NCI-H1092 (cell line): ENCODE data around the gene CSMD2.

ENCODE experiments used
- DNase-seq: peaks from one replicate; lab custom pipeline; 2025; lab: John Stamatoyannopoulos, UW

Gene CSMD2

DNA sequence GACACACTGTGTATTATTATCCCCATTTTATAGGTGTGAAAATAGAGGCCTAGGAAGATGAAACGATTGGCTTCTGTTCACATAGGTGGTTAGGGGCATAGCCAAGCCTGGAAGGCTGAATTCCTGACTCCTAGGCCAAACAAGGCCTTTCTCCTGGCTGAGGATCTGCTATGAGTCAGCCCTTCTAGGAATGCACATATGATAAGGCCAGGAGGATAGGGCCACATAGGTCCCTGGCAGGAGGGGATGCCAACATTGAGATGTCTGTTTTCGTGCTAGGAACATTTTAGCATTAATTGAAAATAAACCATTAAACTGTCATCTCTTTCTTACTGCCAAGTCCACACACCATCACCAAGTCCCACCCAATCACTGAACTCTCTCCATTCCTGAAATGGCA is 9.2 kb downstream of the CSMD2 start:
- no peak for DNase-seq

GRCh38 chr1:34153246-34153645 is 11.8 kb downstream of the CSMD2 start:
- DNase-seq = no peak

DNA sequence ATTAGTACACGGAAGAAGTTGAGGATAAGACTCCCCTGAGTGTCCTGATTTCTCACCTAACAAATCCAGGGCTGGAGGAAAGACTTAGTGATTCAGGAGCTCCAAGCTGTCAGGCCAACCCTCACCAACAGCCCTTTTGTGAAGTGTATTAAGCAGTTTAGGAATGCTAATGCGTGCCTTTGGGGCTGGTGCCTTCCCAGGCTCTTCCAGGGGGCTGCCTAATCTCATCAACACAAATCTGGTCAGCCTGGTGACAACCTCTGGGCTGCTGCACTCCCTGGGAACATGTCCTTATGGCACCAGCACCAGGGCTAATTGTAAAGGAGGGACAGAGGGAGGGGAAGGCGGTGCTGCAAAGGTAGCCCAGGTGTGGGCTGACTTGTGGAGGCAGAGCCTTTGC is 15.5 kb downstream of the CSMD2 start:
- no peak for DNase-seq

- DNase-seq = no peak
Measured at GRCh38 chr1:34147301-34147700, 17.7 kb downstream of the CSMD2 start.

- DNase-seq = no peak
Measured at GRCh38 chr1:34144766-34145165, 20.3 kb downstream of the CSMD2 start.

- DNase-seq = no peak
Measured at GRCh38 chr1:34143975-34144374, 21.1 kb downstream of the CSMD2 start.

- no peak for DNase-seq
Measured at GRCh38 chr1:34140011-34140676, 24.9 kb downstream of the CSMD2 start.

DNA sequence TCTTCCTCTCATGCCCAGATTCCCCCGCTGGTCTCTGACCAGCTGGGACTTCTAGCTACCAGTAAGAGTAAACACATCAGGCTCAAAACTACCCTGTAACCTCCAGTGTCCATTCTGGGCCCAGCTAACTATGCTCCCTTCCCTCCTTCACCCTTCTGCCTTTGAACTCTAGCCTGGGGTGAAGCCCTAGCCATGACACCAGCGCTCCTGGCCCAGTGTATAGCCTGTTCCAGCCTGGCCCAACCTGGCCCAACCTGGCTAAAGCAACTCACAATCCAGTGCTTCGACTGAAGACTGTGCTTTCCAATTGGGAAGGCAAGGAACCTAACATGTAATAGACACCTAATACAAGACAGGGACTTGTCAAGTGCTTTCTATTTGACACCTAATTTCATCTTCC is 27.6 kb downstream of the CSMD2 start:
- DNase-seq = no peak

DNA sequence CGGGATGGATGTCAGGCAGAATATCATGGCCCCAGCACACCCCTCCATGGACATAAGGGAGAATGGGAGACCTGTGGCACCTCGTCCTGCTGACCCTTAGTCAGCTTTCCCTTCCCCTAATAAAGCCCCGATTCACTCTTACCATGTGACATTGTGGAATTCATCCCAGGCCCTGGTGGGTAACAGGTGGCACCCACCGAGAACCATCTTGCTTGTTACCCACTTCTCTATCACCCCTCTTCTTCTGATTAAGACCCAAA is 32.9 kb downstream of the CSMD2 start:
- no peak for DNase-seq

DNA sequence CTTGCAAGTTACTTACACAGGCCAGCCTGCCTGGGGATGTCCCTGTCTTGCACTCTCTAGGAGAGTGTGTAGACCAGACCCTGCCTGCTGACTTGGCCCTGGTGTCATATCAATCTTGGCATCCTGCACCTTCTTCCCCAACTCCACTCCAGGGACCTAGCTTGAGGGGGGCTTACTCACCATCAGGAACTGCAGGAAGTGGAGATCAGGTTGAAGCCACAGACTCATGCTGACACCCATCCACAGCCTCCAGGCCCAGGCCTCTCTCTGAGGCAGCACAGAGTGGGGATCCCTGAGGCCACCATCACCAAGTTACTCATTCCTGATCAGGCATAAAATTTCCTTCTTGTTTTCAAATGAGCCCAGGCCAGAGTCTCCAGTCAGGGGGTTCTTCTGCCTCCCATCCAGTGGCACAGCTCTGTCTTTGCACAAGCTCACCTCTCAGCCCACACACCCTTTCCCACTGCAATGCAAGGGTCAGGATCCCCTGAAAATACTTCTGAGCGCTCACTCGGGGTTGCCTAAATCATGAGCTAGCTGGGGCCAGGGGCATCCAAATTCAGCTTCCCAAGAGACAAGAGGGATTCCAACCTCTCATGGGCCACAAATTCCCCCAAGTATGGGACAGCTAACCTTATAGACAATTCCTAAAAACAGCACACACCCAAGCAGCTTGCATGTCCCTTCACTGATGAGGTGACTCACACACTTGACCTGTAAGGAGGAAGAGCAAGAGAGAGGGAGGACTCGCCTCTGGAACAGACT is 33.5 kb downstream of the CSMD2 start:
- DNase-seq = no peak

GRCh38 chr1:34130306-34130705 is 34.7 kb downstream of the CSMD2 start:
- no peak for DNase-seq

DNA sequence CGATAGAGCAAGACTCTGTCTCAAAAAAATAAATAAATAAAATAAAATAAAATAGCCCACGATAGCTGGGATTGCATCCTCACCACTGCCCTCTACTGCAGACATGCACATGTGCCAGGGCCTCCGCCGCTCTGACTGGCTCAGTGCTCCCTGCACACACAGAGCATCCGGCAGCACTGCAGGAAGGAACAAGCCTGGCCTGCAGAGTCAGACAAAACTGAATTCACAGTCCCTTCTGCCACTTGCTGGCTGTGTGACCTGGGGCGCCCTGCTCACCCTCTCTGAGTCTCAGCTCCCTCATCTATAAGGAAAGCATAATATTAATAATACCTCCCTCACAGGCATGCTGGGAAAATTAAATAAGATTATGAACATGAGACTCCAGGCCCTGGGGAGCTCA is 35.4 kb downstream of the CSMD2 start:
- DNase-seq = no peak

- DNase-seq = no peak
Measured at GRCh38 chr1:34128186-34128889, 36.7 kb downstream of the CSMD2 start.

GRCh38 chr1:34127006-34128000 is 37.7 kb downstream of the CSMD2 start:
- no peak for DNase-seq

GRCh38 chr1:34126486-34126885 is 38.5 kb downstream of the CSMD2 start:
- no peak for DNase-seq

DNA sequence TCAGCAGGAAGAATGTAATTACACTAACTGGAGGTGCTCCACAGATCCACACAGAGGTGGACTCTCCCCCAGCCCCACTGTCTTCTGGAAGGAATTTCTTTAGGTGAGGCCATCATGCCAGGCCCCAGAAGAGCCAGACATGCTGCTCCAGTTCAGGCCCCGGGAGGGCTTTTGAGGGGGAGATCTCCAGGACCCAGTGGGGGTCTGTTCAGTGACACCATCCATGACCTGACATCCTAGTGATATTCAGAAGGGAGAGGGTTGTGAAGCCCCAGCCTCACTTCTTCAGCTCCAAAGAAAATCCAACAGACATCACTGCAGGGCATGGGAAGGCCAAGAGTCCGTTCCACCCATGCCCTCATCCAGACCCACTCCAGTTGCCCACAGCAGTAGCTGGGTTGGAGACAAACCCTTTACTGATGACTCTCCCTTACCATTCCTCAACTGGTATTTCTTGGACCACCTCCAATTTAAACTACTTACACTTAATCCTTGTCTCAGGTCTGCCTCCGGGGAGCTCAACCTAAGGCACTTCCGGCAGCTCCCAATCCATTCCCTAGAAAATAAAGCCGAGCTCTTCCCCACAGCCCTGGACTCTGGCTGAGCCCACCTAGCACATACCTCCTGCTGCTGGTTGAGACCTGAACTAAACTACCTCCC is 39.2 kb downstream of the CSMD2 start:
- no peak for DNase-seq

GRCh38 chr1:34122080-34122932 is 42.7 kb downstream of the CSMD2 start:
- DNase-seq = no peak

- no peak for DNase-seq
Measured at GRCh38 chr1:34115233-34115632, 49.8 kb downstream of the CSMD2 start.

GRCh38 chr1:34113887-34114286 is 51.1 kb downstream of the CSMD2 start:
- DNase-seq = no peak

- DNase-seq = peak; percentile 5
Measured at GRCh38 chr1:34113362-34113761, 51.7 kb downstream of the CSMD2 start.

- DNase-seq = no peak
Measured at GRCh38 chr1:34108711-34109110, 56.3 kb downstream of the CSMD2 start.
